Left ventricle myocardium inferior (tissue), 1 donor: ENCODE measurements around the gene RCAN2. TPM values are rescaled to one million over a fixed set of nuclear protein-coding genes. Genes with fewer than 3 reads are reported as not detected.
A peak's percentile ranks its signal among the peaks of the same experiment; 100 is the strongest.

ENCODE experiments used
- DNase-seq: peaks from one replicate; pipeline ENCODE4 v3.0.0-alpha.2; 2020
- H3K27ac ChIP-seq: fragments of 200-600 bp; replicated peaks from 2 replicates; pipeline ENCODE4 v1.8.0; 2021
- H3K27me3 ChIP-seq: fragments of 200-600 bp; 2 replicates; pipeline ENCODE4 v1.8.0; 2021; ENCODE audit warnings: low read depth
- H3K36me3 ChIP-seq: fragments of 200-600 bp; 2 replicates; pipeline ENCODE4 v1.8.0; 2021
- H3K4me1 ChIP-seq: fragments of 200-600 bp; 2 replicates; pipeline ENCODE4 v1.8.0; 2021
- H3K4me3 ChIP-seq: fragments of 200-600 bp; 2 replicates; pipeline ENCODE4 v1.8.0; 2021; ENCODE audit warnings: mild to moderate bottlenecking, moderate library complexity
- H3K9me3 ChIP-seq: fragments of 200-600 bp; replicated peaks from 2 replicates; pipeline ENCODE4 v1.8.0; 2021
- CTCF ChIP-seq: fragments of 200-600 bp; IDR thresholded peaks from 2 replicates; pipeline ENCODE4 v1.8.0; 2021; ENCODE audit warnings: antibody characterized with exemption, mild to moderate bottlenecking, borderline replicate concordance
- intact Hi-C: fragments of 100-400 bp; cut with micrococcal nuclease; formaldehyde crosslinking; loops from one replicate; pipeline ENCODE4 v1.11.0; 2022
- total RNA-seq: library from RNA; stranded (reverse); fragmentation: NEBNext Ultra II Directional; extraction: Animal tissue kit (Norgen Biotek cat#: 25700); gene quantifications from one replicate; pipeline ENCODE4 v1.2.1, GENCODE V29; 2021
- donor health status: DM: no; HTN: yes; CAD: no; lungs with severe emphysema.

The RCAN2 gene
- total RNA-seq, 1 donor from 2014 or later: 312 TPM

GRCh38 chr6:46255528-46255927, 235.7 kb downstream of the RCAN2 start:
- Histone ChIP-seq H3K27me3 (no peaks in the 10 kb centered on the region), H3K4me1 (peaks cover 67% of the 10 kb centered on the region), H3K27ac (no peak overlapping the region), H3K36me3 (no peaks in the 10 kb centered on the region), H3K9me3 (no peaks in the 10 kb centered on the region), H3K4me3 (no peak overlapping the region)
- DNase-seq: no peak
- intact Hi-C loops: no loop called here
- no peak for TF ChIP-seq CTCF

- Histone ChIP-seq H3K27ac (no peak overlapping the region), H3K9me3 (no peaks in the 10 kb centered on the region), H3K36me3 (no peaks in the 10 kb centered on the region), H3K27me3 (no peaks in the 10 kb centered on the region), H3K4me3 (no peak overlapping the region), H3K4me1 (peaks cover 66% of the 10 kb centered on the region)
- TF ChIP-seq CTCF: no peak
- intact Hi-C loops: no loop called here
- no peak for DNase-seq
These were observed 236.3 kb downstream of the RCAN2 start for GRCh38 chr6:46254946-46255345.

GRCh38 chr6:46254331-46254730, 236.9 kb downstream of the RCAN2 start:
- no peaks in the 10 kb centered on the region for H3K9me3 ChIP-seq
- no peak for TF ChIP-seq CTCF
- H3K27me3 ChIP-seq: no peaks in the 10 kb centered on the region
- no peak overlapping the region for H3K27ac ChIP-seq
- H3K4me1 ChIP-seq: peaks cover 61% of the 10 kb centered on the region
- H3K4me3 ChIP-seq: no peak overlapping the region
- H3K36me3 ChIP-seq: no peaks in the 10 kb centered on the region
- intact Hi-C loops: no loop called here
- DNase-seq: no peak

GRCh38 chr6:46251583-46252339, 239.5 kb downstream of the RCAN2 start:
- intact Hi-C loops: no loop called here
- H3K27ac ChIP-seq: peak overlapping the region; percentile 71

GRCh38 chr6:46248143-46248542, 243.1 kb downstream of the RCAN2 start:
- no peaks in the 10 kb centered on the region for H3K36me3 ChIP-seq
- no peaks in the 10 kb centered on the region for H3K27me3 ChIP-seq
- peaks cover 75% of the 10 kb centered on the region for H3K4me1 ChIP-seq
- no peak overlapping the region for H3K27ac ChIP-seq
- DNase-seq: no peak
- no peak for TF ChIP-seq CTCF
- intact Hi-C loops: no loop called here
- H3K9me3 ChIP-seq: no peaks in the 10 kb centered on the region
- no peak overlapping the region for H3K4me3 ChIP-seq

More at GRCh38 chr6:46251583-46252339, 239.5 kb downstream of the RCAN2 start:
- TF ChIP-seq CTCF: no peak
- DNase-seq: no peak
- Histone ChIP-seq H3K4me3 (no peak overlapping the region), H3K4me1 (peaks cover 65% of the 10 kb centered on the region), H3K27me3 (no peaks in the 10 kb centered on the region), H3K36me3 (no peaks in the 10 kb centered on the region), H3K9me3 (no peaks in the 10 kb centered on the region)
